Loucy (cell line): ENCODE results near the gene ANKRD63.

ENCODE experiments used
- H2AFZ ChIP-seq: fragments of 200-600 bp; sonication (generic); 2 replicates; pipeline ENCODE4 v1.6.0; 2016; ENCODE audit warnings: antibody characterized with exemption, mild to moderate bottlenecking, low read length, moderate library complexity
- H3F3A ChIP-seq: fragments of 200-600 bp; 2 replicates; pipeline ENCODE4 v1.6.0; 2016; ENCODE audit warnings: antibody characterized with exemption, low read depth, mild to moderate bottlenecking
- H3K27me3 ChIP-seq: fragments of 200-600 bp; sonication (generic); 2 replicates; pipeline ENCODE4 v1.6.1; 2014; ENCODE audit warnings: low read length, mild to moderate bottlenecking; ENCODE audit not compliant: insufficient read depth, poor library complexity, severe bottlenecking
- H3K36me3 ChIP-seq: fragments of 200-600 bp; sonication (generic); 2 replicates; pipeline ENCODE4 v1.6.1; 2016; ENCODE audit warnings: low read length; ENCODE audit not compliant: insufficient read depth
- H3K4me1 ChIP-seq: fragments of 200-600 bp; sonication (generic); 2 replicates; pipeline ENCODE4 v1.5.1; 2014; ENCODE audit warnings: low read length, mild to moderate bottlenecking; ENCODE audit not compliant: insufficient read depth, poor library complexity, severe bottlenecking
- H3K4me2 ChIP-seq: fragments of 200-600 bp; sonication (generic); 2 replicates; pipeline ENCODE4 v1.6.0; 2014; ENCODE audit warnings: antibody characterized with exemption, low read length, low read depth, mild to moderate bottlenecking; ENCODE audit not compliant: poor library complexity, severe bottlenecking
- H3K4me3 ChIP-seq: fragments of 200-600 bp; sonication (generic); 2 replicates; pipeline ENCODE4 v1.5.1; 2014; ENCODE audit warnings: low read length, mild to moderate bottlenecking, mixed read lengths; ENCODE audit not compliant: poor library complexity, severe bottlenecking
- H3K79me2 ChIP-seq: fragments of 200-600 bp; sonication (generic); 2 replicates; pipeline ENCODE4 v1.6.1; 2014; ENCODE audit warnings: low read length; ENCODE audit not compliant: insufficient read depth
- H3K9ac ChIP-seq: fragments of 200-600 bp; sonication (generic); 2 replicates; pipeline ENCODE4 v1.6.0; 2014; ENCODE audit warnings: mild to moderate bottlenecking, low read depth, low read length, moderate library complexity; ENCODE audit not compliant: poor library complexity, severe bottlenecking
- H3K9me2 ChIP-seq: fragments of 200-600 bp; sonication (generic); replicated peaks from 2 replicates; pipeline ENCODE4 v1.6.1; 2016; ENCODE audit warnings: low read depth, low read length, mixed read lengths
- H3K9me3 ChIP-seq: fragments of 200-600 bp; sonication (generic); 2 replicates; pipeline ENCODE4 v1.6.1; 2014; ENCODE audit warnings: mild to moderate bottlenecking, antibody characterized with exemption, low read length, low read depth; ENCODE audit not compliant: insufficient read depth
- H4K20me1 ChIP-seq: fragments of 200-600 bp; sonication (generic); 2 replicates; pipeline ENCODE4 v1.6.0; 2014; ENCODE audit warnings: antibody characterized with exemption, low read length, mild to moderate bottlenecking; ENCODE audit not compliant: insufficient read depth, poor library complexity, severe bottlenecking
- EZH2phosphoT487 ChIP-seq: fragments of 200-600 bp; IDR thresholded peaks from 2 replicates; pipeline ENCODE4 v1.6.1; 2018; ENCODE audit warnings: antibody characterized with exemption, mild to moderate bottlenecking, moderate library complexity, borderline replicate concordance
- TF ChIP-seq, protein P1 (sequence below): fragments of 200-600 bp; sonication (generic); conservative IDR thresholded peaks from 2 replicates; pipeline ENCODE4 v1.5.1; 2014; ENCODE audit warnings: mild to moderate bottlenecking, antibody characterized with exemption, low read length

Gene ANKRD63

DNA sequence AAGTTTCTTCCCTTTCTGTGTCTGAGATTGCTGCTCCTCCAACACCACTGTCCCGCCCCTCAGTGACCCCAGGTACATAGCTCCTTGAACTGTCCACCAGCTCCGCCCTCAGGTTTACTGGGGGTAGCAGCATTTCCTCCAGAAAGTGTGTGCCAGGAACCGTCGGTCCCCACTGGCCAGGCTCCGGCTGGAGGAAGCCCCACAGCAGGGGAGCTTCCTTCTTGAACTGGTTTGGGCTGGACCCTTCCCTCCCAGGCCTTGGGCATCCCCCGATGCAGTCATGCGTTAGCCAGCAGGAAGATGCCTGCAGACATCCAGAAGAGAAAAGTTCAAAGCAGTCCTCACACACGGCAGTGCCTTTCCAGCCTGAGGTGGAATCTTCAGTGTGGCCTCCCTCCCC, 24.3 kb downstream of the ANKRD63 start:
- no peak overlapping the region for H3K4me2 ChIP-seq
- H3K4me3 ChIP-seq: no peak overlapping the region
- H3K36me3 ChIP-seq: no peaks in the 10 kb centered on the region
- H3K9me2 ChIP-seq: no peaks in the 10 kb centered on the region
- TF ChIP-seq EZH2phosphoT487: no peak
- TF ChIP-seq, protein P1, sequence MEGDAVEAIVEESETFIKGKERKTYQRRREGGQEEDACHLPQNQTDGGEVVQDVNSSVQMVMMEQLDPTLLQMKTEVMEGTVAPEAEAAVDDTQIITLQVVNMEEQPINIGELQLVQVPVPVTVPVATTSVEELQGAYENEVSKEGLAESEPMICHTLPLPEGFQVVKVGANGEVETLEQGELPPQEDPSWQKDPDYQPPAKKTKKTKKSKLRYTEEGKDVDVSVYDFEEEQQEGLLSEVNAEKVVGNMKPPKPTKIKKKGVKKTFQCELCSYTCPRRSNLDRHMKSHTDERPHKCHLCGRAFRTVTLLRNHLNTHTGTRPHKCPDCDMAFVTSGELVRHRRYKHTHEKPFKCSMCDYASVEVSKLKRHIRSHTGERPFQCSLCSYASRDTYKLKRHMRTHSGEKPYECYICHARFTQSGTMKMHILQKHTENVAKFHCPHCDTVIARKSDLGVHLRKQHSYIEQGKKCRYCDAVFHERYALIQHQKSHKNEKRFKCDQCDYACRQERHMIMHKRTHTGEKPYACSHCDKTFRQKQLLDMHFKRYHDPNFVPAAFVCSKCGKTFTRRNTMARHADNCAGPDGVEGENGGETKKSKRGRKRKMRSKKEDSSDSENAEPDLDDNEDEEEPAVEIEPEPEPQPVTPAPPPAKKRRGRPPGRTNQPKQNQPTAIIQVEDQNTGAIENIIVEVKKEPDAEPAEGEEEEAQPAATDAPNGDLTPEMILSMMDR: no peak
- no peaks in the 10 kb centered on the region for H3F3A ChIP-seq
- H3K4me1 ChIP-seq: no peaks in the 10 kb centered on the region
- H3K27me3 ChIP-seq: no peaks in the 10 kb centered on the region
- no peak overlapping the region for H2AFZ ChIP-seq
- no peak overlapping the region for H3K9ac ChIP-seq
- H4K20me1 ChIP-seq: no peaks in the 10 kb centered on the region
- H3K79me2 ChIP-seq: no peaks in the 10 kb centered on the region
- no peaks in the 10 kb centered on the region for H3K9me3 ChIP-seq

DNA sequence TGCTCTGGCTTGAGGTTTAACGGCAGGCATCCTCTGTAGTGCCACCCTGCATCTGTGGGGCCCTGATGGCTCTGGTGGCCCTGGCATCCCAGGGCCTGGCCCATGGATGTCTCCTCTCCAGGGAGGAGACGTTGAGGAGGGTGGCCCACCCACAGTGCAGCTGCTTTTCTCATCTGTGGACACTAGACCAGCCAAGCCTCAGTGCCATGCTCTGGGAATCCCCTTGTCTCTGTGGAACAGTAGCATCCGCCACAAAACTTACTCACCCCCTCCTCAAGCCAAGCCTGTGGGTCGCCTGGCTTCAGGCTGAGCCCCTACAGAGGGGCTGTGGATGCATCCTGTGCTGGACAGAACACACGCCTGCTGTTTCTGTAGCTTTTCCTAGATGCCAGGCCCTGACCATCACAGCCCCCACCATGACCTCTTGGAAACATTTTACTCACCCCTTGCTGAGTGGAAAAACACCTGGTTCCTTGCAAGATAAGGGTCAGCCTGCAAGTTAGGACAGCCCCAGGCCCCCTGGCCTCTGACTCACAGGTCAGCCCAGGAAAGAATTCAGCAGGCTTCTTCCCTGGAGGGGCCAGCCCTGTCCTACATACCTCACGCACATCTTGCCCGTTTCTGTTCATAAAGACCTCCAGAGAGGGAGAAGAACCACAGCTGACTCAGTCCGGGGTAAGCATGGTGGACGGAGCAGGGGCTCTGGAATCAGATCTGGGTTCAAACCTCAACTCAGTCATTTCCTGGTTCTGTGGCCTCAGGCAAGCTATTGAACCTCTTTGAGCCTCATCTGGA, 25.0 kb downstream of the ANKRD63 start:
- H2AFZ ChIP-seq: no peak overlapping the region
- no peak overlapping the region for H3K4me2 ChIP-seq
- no peak for TF ChIP-seq EZH2phosphoT487
- TF ChIP-seq, protein P1: no peak
- no peaks in the 10 kb centered on the region for H3K79me2 ChIP-seq
- no peak overlapping the region for H3K9ac ChIP-seq
- H3K9me3 ChIP-seq: no peaks in the 10 kb centered on the region
- no peaks in the 10 kb centered on the region for H3F3A ChIP-seq
- H3K4me3 ChIP-seq: no peak overlapping the region
- no peaks in the 10 kb centered on the region for H3K4me1 ChIP-seq
- H3K27me3 ChIP-seq: no peaks in the 10 kb centered on the region
- no peaks in the 10 kb centered on the region for H3K36me3 ChIP-seq
- H3K9me2 ChIP-seq: no peaks in the 10 kb centered on the region
- no peaks in the 10 kb centered on the region for H4K20me1 ChIP-seq

DNA sequence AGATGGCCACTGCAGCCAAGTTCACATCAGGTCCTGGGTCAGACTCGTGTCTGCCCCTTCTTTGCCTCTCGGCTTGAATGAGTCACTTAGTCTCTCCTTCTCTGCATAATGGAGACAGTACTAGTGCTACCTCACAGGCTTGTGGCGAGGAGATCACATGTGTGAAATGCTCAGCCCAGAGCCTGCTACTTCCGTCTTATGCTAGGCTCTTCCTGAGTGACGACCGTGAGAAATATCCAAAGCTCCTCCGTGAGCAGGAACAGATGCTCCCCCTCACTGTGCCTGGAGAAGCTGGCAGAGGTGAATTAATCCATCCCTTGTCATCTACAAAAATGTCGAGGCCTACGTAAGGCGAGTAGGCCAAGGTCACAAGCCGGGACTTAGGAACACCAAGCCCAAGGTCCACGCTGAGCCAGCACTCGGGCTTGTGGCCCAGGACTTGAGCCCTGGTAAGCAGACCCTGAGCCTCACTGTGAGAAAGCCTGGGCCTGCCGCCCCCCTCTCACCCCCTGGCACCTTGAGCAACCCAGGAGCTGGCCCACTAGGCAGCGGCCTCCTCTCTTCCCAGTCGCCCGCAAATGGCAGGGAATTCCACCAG, 26.1 kb downstream of the ANKRD63 start:
- no peak overlapping the region for H3K4me2 ChIP-seq

More for the DNA sequence above, 26.1 kb downstream of the ANKRD63 start:
- Histone ChIP-seq H3K79me2 (no peaks in the 10 kb centered on the region), H3K36me3 (no peaks in the 10 kb centered on the region), H3K4me3 (no peak overlapping the region), H3K9me3 (no peaks in the 10 kb centered on the region), H3K4me1 (no peaks in the 10 kb centered on the region), H3K9me2 (no peaks in the 10 kb centered on the region), H2AFZ (no peak overlapping the region), H3K27me3 (no peaks in the 10 kb centered on the region), H3F3A (no peaks in the 10 kb centered on the region), H4K20me1 (no peaks in the 10 kb centered on the region), H3K9ac (no peak overlapping the region)
- TF ChIP-seq, protein P1: no peak
- TF ChIP-seq EZH2phosphoT487: no peak
